Breast epithelium (tissue), 3 donors: ENCODE results near the gene TPI1.

Source experiments
- CTCF ChIP-seq, 3 donors: fragments of 450-650 bp; IDR thresholded peaks; one replicate each; pipeline ENCODE4 v1.5.1; 2016 to 2017; ENCODE audit warnings: antibody characterized with exemption in 3 of 3, mild to moderate bottlenecking in 3 of 3, moderate library complexity in 3 of 3
- POLR2AphosphoS5 ChIP-seq, 3 donors: sonication (generic); formaldehyde crosslinking; IDR thresholded peaks; one replicate each; pipeline ENCODE4 v1.6.1; 2017; ENCODE audit warnings: antibody characterized with exemption in 3 of 3

DNA sequence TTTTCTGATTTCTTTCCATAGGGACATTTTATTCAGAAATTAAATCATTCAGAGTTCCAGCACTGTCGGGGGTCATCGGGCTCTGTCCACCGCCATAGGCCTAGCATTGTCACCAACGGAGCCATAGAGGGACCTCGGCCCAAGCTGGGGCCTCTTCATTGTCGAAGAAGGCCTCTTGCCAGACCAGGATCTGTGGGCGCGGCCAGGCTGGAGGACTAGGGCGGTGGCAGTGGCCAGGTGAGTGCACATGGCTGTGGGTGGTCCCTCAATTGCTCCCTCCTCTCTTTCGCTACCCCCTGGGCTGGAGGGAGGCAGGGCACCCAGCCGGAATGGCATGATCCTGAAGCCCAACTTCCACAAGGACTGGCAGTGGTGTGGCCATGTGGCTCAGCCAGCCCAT, 16.4 kb downstream of the TPI1 start:
- TF ChIP-seq POLR2AphosphoS5 (IDR thresholded peaks at IDR 0.05): no peak
- no peak for TF ChIP-seq CTCF (IDR thresholded peaks at IDR 0.05)
